Measurements from ENCODE around the gene ZNF205. TPM values are rescaled to one million over a fixed set of nuclear protein-coding genes. Genes with fewer than 3 reads are reported as not detected.

Gene ZNF205
- polyA plus RNA-seq, 1 of the 3 experiments (the other 2 are of a cell fraction), result 9.7 TPM

DNA sequence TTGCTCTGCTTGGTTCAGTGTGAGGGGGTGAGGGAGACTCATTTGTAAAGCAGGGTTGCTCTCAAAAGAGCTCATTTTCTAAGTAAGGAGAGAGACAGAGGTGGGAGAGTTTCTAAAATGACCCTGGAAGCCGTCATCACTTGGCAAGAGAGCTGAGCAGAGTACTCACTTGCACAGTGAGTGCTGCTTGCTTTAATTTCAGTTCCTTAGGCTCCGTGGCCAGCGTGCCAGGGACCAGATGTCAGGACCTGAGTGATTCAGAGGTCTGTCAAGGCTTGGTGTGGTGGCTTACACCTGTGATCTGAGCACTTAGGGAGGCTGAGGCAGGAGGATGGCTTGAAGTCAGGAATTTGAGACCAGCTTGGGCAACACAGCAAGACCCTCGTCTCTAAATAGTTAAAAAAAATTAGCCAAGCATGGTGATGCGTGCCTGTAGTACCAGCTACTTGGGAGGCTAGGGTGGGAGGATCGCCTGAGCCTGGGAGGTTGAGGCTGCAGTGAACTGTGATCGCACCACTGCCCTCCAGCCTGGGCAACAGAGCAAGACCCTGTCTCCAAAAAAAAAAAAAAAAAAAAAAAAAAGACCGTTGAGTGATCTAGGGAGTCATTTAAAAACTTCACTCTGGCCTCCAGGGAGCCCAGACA is 10.7 kb downstream of the ZNF205 start:
- Histone ChIP-seq H3K9me2 (no peaks in the 10 kb centered on the region), H3K79me2 (ENCODE audit: insufficient read depth) (no peaks in the 10 kb centered on the region), H3K4me2 (no peak overlapping the region; the same call in 1 of the 2 replicates), H3K4me1 (ENCODE audit: control insufficient read depth in 1 of 2, insufficient read depth in 2 of 2, low read depth in 1 of 2, low read length in 1 of 2) (peaks cover 4% of the 10 kb centered on the region in 2 experiments; a peak in 1 of 4 replicates), H3K27me3 (ENCODE audit: insufficient read depth) (no peaks in the 10 kb centered on the region), H3K27ac (ENCODE audit: low read depth in 2 of 2, low read length in 1 of 2) (no peak overlapping the region), H4K20me1 (ENCODE audit: insufficient read depth) (no peaks in the 10 kb centered on the region), H3K36me3 (replicated peaks in 1 of 2; ENCODE audit: control insufficient read depth in 1 of 2, insufficient read depth in 2 of 2, low read length in 1 of 2) (peaks cover 17 to 28% of the 10 kb centered on the region in 2 experiments), H2AFZ (ENCODE audit: low read depth) (no peak overlapping the region), H3K9ac (no peak overlapping the region), H3K4me3 (ENCODE audit: low read depth in 2 of 2, low read length in 1 of 2) (no peak overlapping the region), H3F3A (replicated peaks; ENCODE audit: insufficient read depth) (peaks cover 19% of the 10 kb centered on the region), H3K9me3 (no peaks in the 10 kb centered on the region)
- WGBS (ENCODE audit: low lambda C conversion rate), result 73% methylated on average over 8 of the region's 8 CpGs
- CTCF ChIA-PET, result interaction anchor here (0.8 to 6.7 kb wide), 5 partner anchors 9 to 92 kb away, joined by 3 to 37 read pairs (median 7); no protein-coding TSS in a partner anchor
- POLR2A ChIA-PET, result interaction anchor here (0.6 kb wide), 1 partner anchor 46 kb away, joined by 3 read pairs; no protein-coding TSS in a partner anchor
- DNase-seq, result no peak
- TF ChIP-seq NFIC (IDR thresholded peaks at IDR 0.05; ENCODE audit: borderline replicate concordance) (no peak), TCF12 (IDR thresholded peaks at IDR 0.05) (no peak), EZH2phosphoT487 (IDR thresholded peaks at IDR 0.05; ENCODE audit: borderline replicate concordance, low read depth) (no peak), SIN3A (IDR thresholded peaks at IDR 0.05; ENCODE audit: borderline replicate concordance, low read depth, low read length) (no peak), CHD2 (IDR thresholded peaks at IDR 0.05; ENCODE audit: low read length, partially characterized antibody) (no peak), NRF1 (IDR thresholded peaks at IDR 0.05; ENCODE audit: low read depth, low read length) (no peak), POLR2AphosphoS5 (IDR thresholded peaks at IDR 0.05; ENCODE audit: low read depth, low read length) (no peak), FOSL2 (IDR thresholded peaks at IDR 0.05; ENCODE audit: borderline replicate concordance, low read depth) (no peak), SMC3 (IDR thresholded peaks at IDR 0.05; ENCODE audit: low read depth, low read length) (no peak)
- TF ChIP-seq, protein P1, sequence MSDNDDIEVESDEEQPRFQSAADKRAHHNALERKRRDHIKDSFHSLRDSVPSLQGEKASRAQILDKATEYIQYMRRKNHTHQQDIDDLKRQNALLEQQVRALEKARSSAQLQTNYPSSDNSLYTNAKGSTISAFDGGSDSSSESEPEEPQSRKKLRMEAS (IDR thresholded peaks at IDR 0.05; ENCODE audit: low read depth), result no peak
- TF ChIP-seq, protein P2, sequence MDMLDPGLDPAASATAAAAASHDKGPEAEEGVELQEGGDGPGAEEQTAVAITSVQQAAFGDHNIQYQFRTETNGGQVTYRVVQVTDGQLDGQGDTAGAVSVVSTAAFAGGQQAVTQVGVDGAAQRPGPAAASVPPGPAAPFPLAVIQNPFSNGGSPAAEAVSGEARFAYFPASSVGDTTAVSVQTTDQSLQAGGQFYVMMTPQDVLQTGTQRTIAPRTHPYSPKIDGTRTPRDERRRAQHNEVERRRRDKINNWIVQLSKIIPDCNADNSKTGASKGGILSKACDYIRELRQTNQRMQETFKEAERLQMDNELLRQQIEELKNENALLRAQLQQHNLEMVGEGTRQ (IDR thresholded peaks at IDR 0.05; ENCODE audit: borderline replicate concordance, low read depth, low read length), result no peak
- TF ChIP-seq, protein P3, sequence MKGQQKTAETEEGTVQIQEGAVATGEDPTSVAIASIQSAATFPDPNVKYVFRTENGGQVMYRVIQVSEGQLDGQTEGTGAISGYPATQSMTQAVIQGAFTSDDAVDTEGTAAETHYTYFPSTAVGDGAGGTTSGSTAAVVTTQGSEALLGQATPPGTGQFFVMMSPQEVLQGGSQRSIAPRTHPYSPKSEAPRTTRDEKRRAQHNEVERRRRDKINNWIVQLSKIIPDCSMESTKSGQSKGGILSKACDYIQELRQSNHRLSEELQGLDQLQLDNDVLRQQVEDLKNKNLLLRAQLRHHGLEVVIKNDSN (IDR thresholded peaks at IDR 0.05; ENCODE audit: borderline replicate concordance, low read depth), result no peak
- TF ChIP-seq, protein P4, sequence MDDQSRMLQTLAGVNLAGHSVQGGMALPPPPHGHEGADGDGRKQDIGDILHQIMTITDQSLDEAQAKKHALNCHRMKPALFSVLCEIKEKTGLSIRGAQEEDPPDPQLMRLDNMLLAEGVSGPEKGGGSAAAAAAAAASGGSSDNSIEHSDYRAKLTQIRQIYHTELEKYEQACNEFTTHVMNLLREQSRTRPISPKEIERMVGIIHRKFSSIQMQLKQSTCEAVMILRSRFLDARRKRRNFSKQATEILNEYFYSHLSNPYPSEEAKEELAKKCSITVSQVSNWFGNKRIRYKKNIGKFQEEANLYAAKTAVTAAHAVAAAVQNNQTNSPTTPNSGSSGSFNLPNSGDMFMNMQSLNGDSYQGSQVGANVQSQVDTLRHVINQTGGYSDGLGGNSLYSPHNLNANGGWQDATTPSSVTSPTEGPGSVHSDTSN (IDR thresholded peaks at IDR 0.05), result no peak
- TF ChIP-seq, protein P5, sequence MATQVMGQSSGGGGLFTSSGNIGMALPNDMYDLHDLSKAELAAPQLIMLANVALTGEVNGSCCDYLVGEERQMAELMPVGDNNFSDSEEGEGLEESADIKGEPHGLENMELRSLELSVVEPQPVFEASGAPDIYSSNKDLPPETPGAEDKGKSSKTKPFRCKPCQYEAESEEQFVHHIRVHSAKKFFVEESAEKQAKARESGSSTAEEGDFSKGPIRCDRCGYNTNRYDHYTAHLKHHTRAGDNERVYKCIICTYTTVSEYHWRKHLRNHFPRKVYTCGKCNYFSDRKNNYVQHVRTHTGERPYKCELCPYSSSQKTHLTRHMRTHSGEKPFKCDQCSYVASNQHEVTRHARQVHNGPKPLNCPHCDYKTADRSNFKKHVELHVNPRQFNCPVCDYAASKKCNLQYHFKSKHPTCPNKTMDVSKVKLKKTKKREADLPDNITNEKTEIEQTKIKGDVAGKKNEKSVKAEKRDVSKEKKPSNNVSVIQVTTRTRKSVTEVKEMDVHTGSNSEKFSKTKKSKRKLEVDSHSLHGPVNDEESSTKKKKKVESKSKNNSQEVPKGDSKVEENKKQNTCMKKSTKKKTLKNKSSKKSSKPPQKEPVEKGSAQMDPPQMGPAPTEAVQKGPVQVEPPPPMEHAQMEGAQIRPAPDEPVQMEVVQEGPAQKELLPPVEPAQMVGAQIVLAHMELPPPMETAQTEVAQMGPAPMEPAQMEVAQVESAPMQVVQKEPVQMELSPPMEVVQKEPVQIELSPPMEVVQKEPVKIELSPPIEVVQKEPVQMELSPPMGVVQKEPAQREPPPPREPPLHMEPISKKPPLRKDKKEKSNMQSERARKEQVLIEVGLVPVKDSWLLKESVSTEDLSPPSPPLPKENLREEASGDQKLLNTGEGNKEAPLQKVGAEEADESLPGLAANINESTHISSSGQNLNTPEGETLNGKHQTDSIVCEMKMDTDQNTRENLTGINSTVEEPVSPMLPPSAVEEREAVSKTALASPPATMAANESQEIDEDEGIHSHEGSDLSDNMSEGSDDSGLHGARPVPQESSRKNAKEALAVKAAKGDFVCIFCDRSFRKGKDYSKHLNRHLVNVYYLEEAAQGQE (IDR thresholded peaks at IDR 0.05; ENCODE audit: low read depth, low read length), result no peak

Data from SK-N-SH (cell line).